H7 (cell line): ENCODE results near the gene USP17L26. TPM values are rescaled to one million over a fixed set of nuclear protein-coding genes. Genes with fewer than 3 reads are reported as not detected.

Experiments
- total RNA-seq: library from RNA; depleted of rRNA; stranded (reverse); fragments of >200 nt; shearing (Covaris generic); gene quantifications from 2 replicates; pipeline ENCODE4 v1.2.3, GENCODE V29; 2014; rRNA removed

Gene USP17L26
- total RNA-seq, 1 experiment from 2014 or later: not detected

Other genes with a start within 250 kb of the USP17L26 start
- not detected in 2 replicates for gene FAM90A26, start 164.2 kb upstream of the USP17L26 start, total RNA-seq
- gene USP17L10, start 124.0 kb upstream of the USP17L26 start, total RNA-seq: not detected in 2 replicates
- gene USP17L11, start 119.3 kb upstream of the USP17L26 start, total RNA-seq: not detected in 2 replicates
- gene USP17L12, start 114.5 kb upstream of the USP17L26 start, total RNA-seq: not detected in 2 replicates
- not detected in 2 replicates for gene USP17L13, start 109.8 kb upstream of the USP17L26 start, total RNA-seq
- not detected in 2 replicates for gene USP17L15, start 100.3 kb upstream of the USP17L26 start, total RNA-seq
- gene USP17L17, start 90.8 kb upstream of the USP17L26 start, total RNA-seq: not detected in 2 replicates
- gene USP17L18, start 86.0 kb upstream of the USP17L26 start, total RNA-seq: not detected in 2 replicates
- gene USP17L19, start 81.3 kb upstream of the USP17L26 start, total RNA-seq: not detected in 2 replicates
- gene USP17L20, start 76.5 kb upstream of the USP17L26 start, total RNA-seq: not detected in 2 replicates
- not detected in 2 replicates for gene USP17L21, start 71.8 kb upstream of the USP17L26 start, total RNA-seq
- not detected in 2 replicates for gene USP17L22, start 67.0 kb upstream of the USP17L26 start, total RNA-seq
- not detected in 2 replicates for gene USP17L24, start 9.5 kb upstream of the USP17L26 start, total RNA-seq
- gene USP17L25, start 4.7 kb upstream of the USP17L26 start, total RNA-seq: not detected in 2 replicates
- gene USP17L5, start 4.7 kb downstream of the USP17L26 start, total RNA-seq: not detected in 2 replicates
- not detected in 2 replicates for gene USP17L27, start 9.5 kb downstream of the USP17L26 start, total RNA-seq
- gene USP17L28, start 14.2 kb downstream of the USP17L26 start, total RNA-seq: not detected in 2 replicates
- not detected in 2 replicates for gene USP17L29, start 19.0 kb downstream of the USP17L26 start, total RNA-seq
- not detected in 2 replicates for gene USP17L30, start 28.5 kb downstream of the USP17L26 start, total RNA-seq
- gene DEFB131A, start 109.8 kb downstream of the USP17L26 start, total RNA-seq: not detected in 2 replicates